G401 (cell line): ENCODE measurements around the gene FRMD1. TPM values are rescaled to one million over a fixed set of nuclear protein-coding genes. Genes with fewer than 3 reads are reported as not detected.
A peak's percentile ranks its signal among the peaks of the same experiment; 100 is the strongest.

Experiments used
- DNase-seq: peaks from one replicate; pipeline ENCODE4 v3.0.0-alpha.2; 2015; ENCODE audit warnings: low spot score
- in situ Hi-C: cut with HindIII; loops from 2 replicates; pipeline ENCODE4 v1.10.0; 2016; ENCODE audit warnings: low sequenced_read_pairs, mixed read lengths
- total RNA-seq: library from RNA; depleted of rRNA; stranded (reverse); fragments of >200 nt; shearing (Covaris generic); gene quantifications from 2 replicates; pipeline ENCODE4 v1.2.3, GENCODE V29; 2014

The FRMD1 gene
- total RNA-seq, 1 experiment from 2014 or later, result not detected

DNA sequence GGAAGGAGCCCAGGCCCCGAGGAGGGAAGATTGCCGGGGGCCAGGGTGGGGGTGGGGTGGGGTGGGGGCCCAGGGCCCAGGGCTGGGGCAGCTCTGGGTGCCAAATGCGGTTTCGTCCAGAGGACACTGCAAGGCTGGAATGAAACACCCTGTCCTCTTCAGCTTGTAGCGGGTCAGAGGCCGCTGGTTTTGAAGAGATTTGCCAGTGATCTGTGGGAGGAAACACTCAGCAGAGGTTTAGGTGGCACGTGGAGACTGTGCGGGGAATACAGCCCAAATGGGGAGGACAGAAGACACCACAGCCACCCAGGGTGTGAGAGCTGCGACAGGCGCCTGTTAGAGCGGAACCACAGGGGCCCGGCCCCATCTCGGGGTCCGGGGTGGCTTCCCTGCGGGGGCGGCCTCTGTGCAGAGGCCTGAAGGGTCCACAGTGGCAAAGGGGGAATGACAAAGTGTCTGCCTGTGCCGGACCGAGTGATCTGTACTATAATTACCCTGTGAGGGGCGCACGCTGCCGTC is 29.2 kb downstream of the FRMD1 start:
- DNase-seq, result no peak
- in situ Hi-C loops, result no loop called here

DNA sequence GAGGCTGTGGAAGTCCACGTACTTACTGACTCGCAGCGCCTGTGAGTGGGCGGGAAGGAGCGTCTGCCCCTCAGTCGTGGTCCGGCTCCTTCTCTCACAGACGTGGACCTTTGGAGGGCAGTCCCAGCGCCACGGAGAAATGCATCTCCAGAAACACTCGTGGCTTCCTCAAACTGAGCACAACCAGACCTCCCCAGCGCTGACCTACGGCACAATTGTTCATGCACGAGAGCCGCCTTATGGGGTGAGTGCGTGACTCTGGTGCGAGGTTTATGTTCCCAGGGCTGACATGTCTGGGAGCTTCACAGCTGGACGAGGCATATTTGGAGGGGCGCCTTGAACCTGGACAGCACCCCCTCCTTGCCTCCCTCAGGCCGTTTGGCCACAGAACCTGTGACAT is 29.7 kb downstream of the FRMD1 start:
- in situ Hi-C loops, result no loop called here
- no peak for DNase-seq

DNA sequence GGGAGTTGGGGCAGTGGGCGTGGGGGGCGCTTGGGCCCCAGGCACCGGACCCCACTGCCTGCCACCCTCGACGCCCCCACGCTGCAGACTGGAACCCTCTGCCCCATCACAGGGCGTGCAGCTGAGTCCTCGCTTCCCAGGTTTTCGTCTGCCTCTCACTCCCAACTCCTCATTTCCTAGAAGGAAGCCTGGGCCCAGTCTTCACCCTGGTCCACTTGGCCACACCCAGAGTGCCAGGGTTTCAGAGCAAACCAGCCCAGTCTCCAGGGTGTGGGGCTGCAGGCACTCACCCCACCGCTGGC is 30.3 kb downstream of the FRMD1 start:
- no peak for DNase-seq
- in situ Hi-C loops, result no loop called here

DNA sequence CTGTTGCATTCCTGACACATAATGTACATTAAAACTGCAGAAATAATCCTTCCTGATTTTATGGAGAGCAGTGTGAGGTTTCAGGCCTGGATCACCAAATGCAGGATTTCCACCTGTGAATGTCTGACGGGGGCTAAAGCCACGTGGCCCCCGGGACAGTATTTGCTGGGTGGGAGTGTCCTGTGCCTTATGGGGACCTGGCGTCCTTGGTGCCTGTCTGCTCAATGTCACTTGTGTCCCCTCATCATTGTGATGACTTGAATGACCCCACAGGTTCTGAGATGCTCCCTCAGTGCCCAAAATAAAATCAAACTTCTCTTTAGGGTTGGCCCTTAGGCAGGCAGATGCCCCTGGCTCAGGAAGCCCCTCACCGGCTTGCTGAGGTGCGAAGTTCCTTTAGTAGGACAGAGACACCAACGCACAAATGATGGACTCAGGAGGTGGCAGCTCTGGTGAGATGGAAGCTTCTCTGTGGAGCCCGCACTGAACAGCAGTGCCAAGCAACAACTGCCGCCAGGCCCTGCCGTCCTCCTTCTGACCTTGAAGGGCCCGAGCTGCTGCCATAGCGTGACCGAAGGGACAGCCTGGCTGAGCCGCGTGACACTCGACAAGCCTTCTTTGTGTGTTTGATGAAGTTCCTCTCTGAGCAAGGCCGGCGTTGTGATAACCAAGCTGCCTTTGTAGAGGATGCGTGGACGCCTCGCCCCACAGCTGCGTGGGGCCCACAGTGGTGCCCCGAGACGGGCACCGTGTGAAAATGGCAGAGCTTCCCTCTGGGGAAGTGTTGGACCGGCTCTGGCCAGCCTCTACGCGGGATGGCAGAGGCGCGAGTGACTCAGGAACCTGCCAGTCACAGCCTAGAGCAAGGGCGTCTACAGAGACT is 30.9 kb downstream of the FRMD1 start:
- DNase-seq, result no peak
- in situ Hi-C loops, result no loop called here

- no peak for DNase-seq
- in situ Hi-C loops, result no loop called here
Observed at GRCh38 chr6:168046696-168047095, 32.3 kb downstream of the FRMD1 start.

DNA sequence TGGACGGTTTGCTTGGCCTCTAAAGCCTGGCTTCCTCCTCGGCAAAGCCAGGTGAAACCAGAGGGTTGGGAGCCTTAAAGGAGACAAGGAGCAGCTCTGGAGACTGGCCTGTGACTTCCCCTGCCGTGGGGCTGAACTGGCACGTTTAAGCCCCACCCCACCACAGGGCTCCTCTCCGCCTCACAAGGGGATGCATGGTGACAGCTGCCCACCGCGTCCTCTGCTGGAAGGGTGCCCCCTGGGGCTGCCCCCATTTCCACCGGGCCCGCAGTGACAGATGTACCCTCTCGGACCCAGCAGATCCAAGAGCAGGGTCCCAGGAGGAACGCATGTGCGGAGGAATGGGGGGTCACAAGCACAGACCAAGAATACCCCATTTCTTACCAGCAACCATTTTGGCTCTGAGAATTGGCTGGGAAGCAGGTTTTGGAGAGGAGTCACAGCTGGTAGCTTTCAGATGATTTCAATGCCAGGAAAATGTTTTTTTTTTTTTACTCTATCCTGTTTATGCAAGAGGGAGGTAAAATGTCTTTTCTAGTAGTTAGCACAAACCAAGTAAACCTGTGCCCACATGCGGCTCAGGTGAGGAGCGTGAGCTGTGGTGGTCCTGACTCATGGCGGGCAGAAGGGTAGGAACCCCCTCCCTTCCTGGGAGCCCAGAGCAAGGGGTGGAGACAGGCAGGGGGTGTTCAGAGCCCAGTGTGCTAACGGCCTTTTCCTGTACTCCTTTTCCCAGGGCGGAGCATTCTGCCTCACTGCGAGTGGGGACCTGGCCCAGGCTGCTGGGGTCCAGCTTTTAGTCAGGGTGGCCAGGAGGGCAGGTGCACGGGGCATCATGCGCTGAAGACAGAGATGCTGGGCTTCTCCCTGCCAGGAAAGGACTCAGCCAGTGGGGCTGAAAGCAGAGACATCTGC is 33.0 kb downstream of the FRMD1 start:
- in situ Hi-C loops, result no loop called here
- DNase-seq, result peak; percentile 45

DNA sequence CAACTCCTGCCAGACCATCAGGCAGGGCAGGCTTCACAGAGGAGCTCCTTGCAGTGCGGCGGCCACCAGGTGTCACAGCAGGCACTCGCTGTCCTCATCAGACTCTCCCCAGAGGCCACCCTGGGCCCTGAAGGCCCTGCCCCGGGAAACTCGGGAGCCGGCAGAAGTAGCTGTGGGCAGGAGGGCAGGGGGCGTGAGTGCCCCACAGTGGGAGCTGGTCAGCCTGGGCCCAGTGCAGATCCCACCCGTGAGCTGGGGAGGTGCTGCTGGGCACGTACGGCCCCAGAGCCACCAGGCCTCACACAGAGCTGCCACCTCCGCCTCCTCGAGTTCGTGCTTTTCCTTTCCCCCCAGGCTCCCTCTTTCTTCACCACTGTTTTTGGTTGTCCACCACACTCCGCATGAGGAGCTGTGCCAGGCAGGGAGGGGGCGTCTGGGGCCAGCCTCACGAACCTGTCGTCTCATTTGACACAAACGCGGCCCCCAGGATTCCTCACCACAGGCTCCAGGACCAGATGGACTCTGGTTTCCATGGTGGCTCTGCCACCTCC is 33.8 kb downstream of the FRMD1 start:
- DNase-seq, result peak; percentile 3
- in situ Hi-C loops, result no loop called here

GRCh38 chr6:168044521-168045130 is 34.4 kb downstream of the FRMD1 start:
- in situ Hi-C loops, result no loop called here
- DNase-seq, result no peak

- in situ Hi-C loops, result no loop called here
- DNase-seq, result no peak
Observed at GRCh38 chr6:168043848-168044415, 35.1 kb downstream of the FRMD1 start.

GRCh38 chr6:168043193-168043847 is 35.7 kb downstream of the FRMD1 start:
- in situ Hi-C loops, result no loop called here
- no peak for DNase-seq

- DNase-seq, result no peak
- in situ Hi-C loops, result no loop called here
Observed at GRCh38 chr6:168042426-168043192, 36.4 kb downstream of the FRMD1 start.

GRCh38 chr6:168041928-168042327 is 37.1 kb downstream of the FRMD1 start:
- DNase-seq, result no peak
- in situ Hi-C loops, result no loop called here

DNA sequence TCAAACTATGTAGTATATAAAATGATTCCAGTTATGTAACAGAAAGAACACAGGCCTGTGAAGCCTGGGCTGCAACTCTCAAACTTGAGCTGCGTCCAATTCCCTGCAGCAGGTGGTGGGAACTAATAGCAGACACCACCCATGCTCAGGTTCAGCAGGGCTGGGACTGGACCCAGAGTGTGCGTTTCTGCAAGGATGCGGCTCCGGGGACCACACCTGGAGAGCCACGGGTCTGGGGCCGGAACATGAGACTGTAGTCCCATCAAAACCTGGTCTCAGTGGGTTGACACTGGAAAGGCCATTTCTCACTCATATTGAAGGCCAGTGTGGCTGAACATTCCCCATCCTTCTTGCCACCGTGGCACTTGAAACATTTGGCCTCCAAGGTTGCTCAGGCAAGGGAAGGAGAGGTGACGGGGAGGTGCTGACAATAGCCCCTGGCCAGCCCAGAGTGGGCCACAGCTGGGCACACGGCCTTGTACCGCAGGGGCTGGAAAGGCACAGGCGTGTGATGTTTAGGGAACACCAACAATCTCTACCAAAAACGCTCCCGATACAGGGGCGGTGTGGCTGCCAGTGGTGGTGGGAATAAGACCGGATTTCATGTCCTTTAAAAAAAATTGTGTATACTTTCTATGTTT is 38.0 kb downstream of the FRMD1 start:
- no peak for DNase-seq
- in situ Hi-C loops, result no loop called here

- DNase-seq, result no peak
- in situ Hi-C loops, result no loop called here
Observed at GRCh38 chr6:168039849-168040248, 39.2 kb downstream of the FRMD1 start.

GRCh38 chr6:168039301-168039700 is 39.7 kb downstream of the FRMD1 start:
- in situ Hi-C loops, result no loop called here

GRCh38 chr6:168038576-168039140 is 40.4 kb downstream of the FRMD1 start:
- no peak for DNase-seq
- in situ Hi-C loops, result no loop called here

More at GRCh38 chr6:168039301-168039700, 39.7 kb downstream of the FRMD1 start:
- no peak for DNase-seq

- no peak for DNase-seq
- in situ Hi-C loops, result no loop called here
Observed at GRCh38 chr6:168037856-168038255, 41.2 kb downstream of the FRMD1 start.
